ENCODE measurements around the gene ARFGAP3. TPM values are rescaled to one million over a fixed set of nuclear protein-coding genes. Genes with fewer than 3 reads are reported as not detected.

Gene ARFGAP3
- polyA plus RNA-seq, 1 of the 3 experiments (the other 2 are of a cell fraction), result 12.6 TPM

GRCh38 chr22:42847110-42847509 lies 10.0 kb downstream of the ARFGAP3 start:
- DNase-seq, result no peak
- H4K20me1 ChIP-seq (ENCODE audit: insufficient read depth), result peaks cover 20% of the 10 kb centered on the region
- H3K9me2 ChIP-seq, result no peaks in the 10 kb centered on the region
- H3K27me3 ChIP-seq (ENCODE audit: insufficient read depth), result no peaks in the 10 kb centered on the region
- peaks cover 48% of the 10 kb centered on the region for H3K79me2 ChIP-seq (ENCODE audit: insufficient read depth)
- no peak overlapping the region for H3K4me3 ChIP-seq (ENCODE audit: low read depth in 2 of 2, low read length in 1 of 2)
- H3K9ac ChIP-seq, result no peak overlapping the region
- no peak overlapping the region for H3K27ac ChIP-seq (ENCODE audit: low read depth in 2 of 2, low read length in 1 of 2)
- ChIA-PET CTCF (no interaction called here), POLR2A (no interaction called here)
- peaks cover 8 to 9% of the 10 kb centered on the region in 2 experiments for H3K36me3 ChIP-seq (replicated peaks in 1 of 2; ENCODE audit: control insufficient read depth in 1 of 2, insufficient read depth in 2 of 2, low read length in 1 of 2)
- no peaks in the 10 kb centered on the region for H3K9me3 ChIP-seq
- H3F3A ChIP-seq (replicated peaks; ENCODE audit: insufficient read depth), result peaks cover 6% of the 10 kb centered on the region
- TF ChIP-seq MXI1 (IDR thresholded peaks at IDR 0.05; ENCODE audit: low read depth, low read length), result no peak
- no peak for TF ChIP-seq NRF1 (IDR thresholded peaks at IDR 0.05; ENCODE audit: low read depth, low read length)
- TF ChIP-seq RAD21 (IDR thresholded peaks at IDR 0.05; ENCODE audit: low read length), result no peak
- TF ChIP-seq, protein P1, sequence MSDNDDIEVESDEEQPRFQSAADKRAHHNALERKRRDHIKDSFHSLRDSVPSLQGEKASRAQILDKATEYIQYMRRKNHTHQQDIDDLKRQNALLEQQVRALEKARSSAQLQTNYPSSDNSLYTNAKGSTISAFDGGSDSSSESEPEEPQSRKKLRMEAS (IDR thresholded peaks at IDR 0.05; ENCODE audit: low read depth), result no peak
- no peak for TF ChIP-seq RCOR1 (IDR thresholded peaks at IDR 0.05; ENCODE audit: low read length)
- no peak for TF ChIP-seq RXRA (IDR thresholded peaks at IDR 0.05; ENCODE audit: borderline replicate concordance, low read depth)
- TF ChIP-seq, protein P2, sequence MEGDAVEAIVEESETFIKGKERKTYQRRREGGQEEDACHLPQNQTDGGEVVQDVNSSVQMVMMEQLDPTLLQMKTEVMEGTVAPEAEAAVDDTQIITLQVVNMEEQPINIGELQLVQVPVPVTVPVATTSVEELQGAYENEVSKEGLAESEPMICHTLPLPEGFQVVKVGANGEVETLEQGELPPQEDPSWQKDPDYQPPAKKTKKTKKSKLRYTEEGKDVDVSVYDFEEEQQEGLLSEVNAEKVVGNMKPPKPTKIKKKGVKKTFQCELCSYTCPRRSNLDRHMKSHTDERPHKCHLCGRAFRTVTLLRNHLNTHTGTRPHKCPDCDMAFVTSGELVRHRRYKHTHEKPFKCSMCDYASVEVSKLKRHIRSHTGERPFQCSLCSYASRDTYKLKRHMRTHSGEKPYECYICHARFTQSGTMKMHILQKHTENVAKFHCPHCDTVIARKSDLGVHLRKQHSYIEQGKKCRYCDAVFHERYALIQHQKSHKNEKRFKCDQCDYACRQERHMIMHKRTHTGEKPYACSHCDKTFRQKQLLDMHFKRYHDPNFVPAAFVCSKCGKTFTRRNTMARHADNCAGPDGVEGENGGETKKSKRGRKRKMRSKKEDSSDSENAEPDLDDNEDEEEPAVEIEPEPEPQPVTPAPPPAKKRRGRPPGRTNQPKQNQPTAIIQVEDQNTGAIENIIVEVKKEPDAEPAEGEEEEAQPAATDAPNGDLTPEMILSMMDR (IDR thresholded peaks at IDR 0.05), result no peak
- TF ChIP-seq FOXM1 (IDR thresholded peaks at IDR 0.05; ENCODE audit: low read depth), result no peak
- no peak for TF ChIP-seq YY1 (IDR thresholded peaks at IDR 0.05; ENCODE audit: low read depth)
- TF ChIP-seq GABPA (IDR thresholded peaks at IDR 0.05; ENCODE audit: low read depth), result no peak
- TF ChIP-seq MEF2A (IDR thresholded peaks at IDR 0.05; ENCODE audit: borderline replicate concordance, low read depth), result no peak
- TF ChIP-seq REST (IDR thresholded peaks at IDR 0.05; ENCODE audit: low read depth, low read length), result no peak
- TF ChIP-seq EZH2phosphoT487 (IDR thresholded peaks at IDR 0.05; ENCODE audit: borderline replicate concordance, low read depth), result no peak
- no peak for TF ChIP-seq TAF1 (IDR thresholded peaks at IDR 0.05; ENCODE audit: borderline replicate concordance, low read depth, low read length)
- TF ChIP-seq, protein P3, sequence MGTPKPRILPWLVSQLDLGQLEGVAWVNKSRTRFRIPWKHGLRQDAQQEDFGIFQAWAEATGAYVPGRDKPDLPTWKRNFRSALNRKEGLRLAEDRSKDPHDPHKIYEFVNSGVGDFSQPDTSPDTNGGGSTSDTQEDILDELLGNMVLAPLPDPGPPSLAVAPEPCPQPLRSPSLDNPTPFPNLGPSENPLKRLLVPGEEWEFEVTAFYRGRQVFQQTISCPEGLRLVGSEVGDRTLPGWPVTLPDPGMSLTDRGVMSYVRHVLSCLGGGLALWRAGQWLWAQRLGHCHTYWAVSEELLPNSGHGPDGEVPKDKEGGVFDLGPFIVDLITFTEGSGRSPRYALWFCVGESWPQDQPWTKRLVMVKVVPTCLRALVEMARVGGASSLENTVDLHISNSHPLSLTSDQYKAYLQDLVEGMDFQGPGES (IDR thresholded peaks at IDR 0.05; ENCODE audit: low read depth, low read length), result no peak
- no peak for TF ChIP-seq ZBTB33 (IDR thresholded peaks at IDR 0.05; ENCODE audit: borderline replicate concordance, low read depth)
- no peak for TF ChIP-seq SMC3 (IDR thresholded peaks at IDR 0.05; ENCODE audit: low read depth, low read length)
- WGBS (ENCODE audit: low lambda C conversion rate), result 98% methylated on average over 3 of the region's 3 CpGs
- no peaks in the 10 kb centered on the region for H3K4me1 ChIP-seq (ENCODE audit: control insufficient read depth in 1 of 2, insufficient read depth in 2 of 2, low read depth in 1 of 2, low read length in 1 of 2)
- H3K4me2 ChIP-seq, result no peak overlapping the region
- H2AFZ ChIP-seq (ENCODE audit: low read depth), result no peak overlapping the region

Data from SK-N-SH (cell line).